IPS-NIHi7 (cell line): ENCODE measurements around the gene ZNF527.
"Not testable (repeated sequence)": the region's sequence is repeated elsewhere in the genome, so short reads cannot be mapped to it uniquely, and the experiment has no call there.

Experiments used
- DNase-seq: peaks from one replicate; pipeline ENCODE4 v3.0.0; 2012; ENCODE audit warnings: mixed read lengths; ENCODE audit errors: extremely low spot score

Gene ZNF527

GRCh38 chr19:37370880-37371661, at the start of gene ZNF527:
Gene ZNF527 (plus strand): TSS chr19:37371099. CDS start chr19:37374199, 3,100 bp downstream.
- DNase-seq, result peak; percentile 99

GRCh38 chr19:37329686-37330085, 41.2 kb upstream of the ZNF527 start:
- peak; percentile 36 for DNase-seq

DNA sequence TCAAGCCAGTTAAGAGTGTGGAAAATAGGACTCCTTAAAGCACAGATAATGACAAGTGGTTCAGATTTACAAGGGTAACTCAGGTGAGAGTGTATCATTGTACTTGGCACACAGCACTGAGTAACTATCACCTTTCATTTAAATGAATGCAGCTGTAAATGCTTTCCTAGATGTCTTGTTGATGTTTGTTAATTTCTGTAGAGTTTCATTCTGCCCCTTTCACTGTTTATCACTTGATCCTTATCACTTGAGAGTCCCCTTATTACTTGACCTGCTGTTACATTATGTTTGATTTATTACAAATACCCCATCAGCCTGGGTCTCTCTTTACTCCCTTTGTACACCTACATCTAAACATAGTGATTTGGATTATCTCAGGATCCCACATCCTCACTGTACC, 38.1 kb upstream of the ZNF527 start:
- no peak for DNase-seq

DNA sequence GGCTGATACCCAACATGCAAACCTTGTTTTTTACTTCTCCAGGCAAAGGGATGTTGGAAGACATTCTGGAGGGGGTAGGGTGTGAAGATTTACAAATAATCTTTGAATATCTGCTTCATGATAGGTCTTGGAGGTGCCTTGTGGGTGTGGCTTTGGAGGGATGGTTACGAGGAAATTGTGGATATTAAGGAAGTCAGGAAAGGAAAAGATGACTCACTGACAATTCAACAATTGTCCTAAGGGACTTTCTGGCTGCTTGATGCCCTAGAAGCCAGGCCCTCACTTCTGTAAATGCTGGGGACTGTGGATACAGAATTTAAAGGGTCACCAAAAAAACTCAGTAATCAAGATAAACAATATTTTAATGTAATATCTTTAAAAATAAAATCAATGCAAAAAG, 37.4 kb upstream of the ZNF527 start:
- no peak for DNase-seq

GRCh38 chr19:37334179-37335071, 36.5 kb upstream of the ZNF527 start:
- DNase-seq, result peak; percentile 95

- DNase-seq, result no peak
Measured at GRCh38 chr19:37342753-37343152, 28.1 kb upstream of the ZNF527 start.

DNA sequence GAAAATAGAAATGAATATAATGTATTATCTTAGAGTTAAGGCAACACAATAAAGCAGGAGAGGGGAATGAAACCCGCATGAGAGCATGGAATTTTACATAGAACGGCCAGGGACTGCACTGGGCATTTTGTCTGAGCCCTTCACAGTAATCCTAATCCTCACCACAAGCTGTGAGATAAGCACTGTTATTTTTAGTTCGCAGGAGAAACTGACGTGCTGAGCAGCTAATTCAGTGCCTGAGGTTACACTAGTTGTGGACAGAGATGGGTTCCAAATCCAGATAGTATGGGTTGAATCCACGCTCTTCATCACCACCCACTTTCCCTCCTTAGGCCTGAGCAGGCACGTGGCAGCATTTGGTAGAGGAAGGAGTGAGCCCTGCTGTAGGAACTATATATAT, 24.8 kb upstream of the ZNF527 start:
- no peak for DNase-seq

DNA sequence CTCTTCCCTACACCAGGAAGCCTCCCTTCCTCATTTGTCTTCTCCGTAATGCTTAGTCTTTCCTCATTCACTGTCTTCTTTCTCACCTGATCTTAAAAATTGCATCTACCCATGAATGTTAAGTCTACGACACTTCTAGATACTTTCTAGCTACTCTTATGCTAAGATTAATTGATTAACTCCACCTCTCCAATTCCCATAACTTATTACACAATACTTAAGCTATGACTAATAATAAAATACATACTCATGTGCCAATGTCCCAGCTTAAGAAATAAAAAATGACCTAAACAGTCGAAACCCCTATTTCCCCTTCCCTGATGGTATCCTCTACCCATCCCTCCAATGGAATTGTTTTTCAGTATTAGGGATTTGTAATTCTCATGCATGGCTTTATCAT, 22.8 kb upstream of the ZNF527 start:
- no peak for DNase-seq

GRCh38 chr19:37353968-37354367, 16.9 kb upstream of the ZNF527 start:
- DNase-seq, result no peak

DNA sequence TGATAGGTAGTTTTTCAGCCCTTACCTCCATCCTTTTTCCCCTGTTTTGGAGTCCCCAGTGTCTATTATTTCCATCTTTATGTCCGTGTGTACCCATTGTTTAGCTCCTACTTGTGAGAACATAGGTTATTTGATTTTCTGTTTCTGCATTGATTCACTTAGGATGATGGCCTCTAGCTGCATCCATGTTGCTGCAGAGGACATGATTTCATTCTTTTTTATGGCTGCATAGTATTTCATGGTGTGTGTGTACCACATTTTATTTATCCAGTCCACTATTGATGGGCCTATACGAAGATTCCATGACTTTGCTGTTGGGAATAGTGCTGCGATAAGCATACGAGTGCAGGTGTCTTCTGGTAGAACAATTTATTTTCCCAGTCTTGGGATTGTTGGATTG, 15.0 kb upstream of the ZNF527 start:
- no peak for DNase-seq

GRCh38 chr19:37361994-37362393, 8.9 kb upstream of the ZNF527 start:
- DNase-seq, result no peak

- peak; percentile 64 for DNase-seq
Measured at GRCh38 chr19:37362733-37363132, 8.2 kb upstream of the ZNF527 start.

- DNase-seq, result not testable (repeated sequence)
Measured at GRCh38 chr19:37370386-37370879, 466 bp upstream of the ZNF527 start.

DNA sequence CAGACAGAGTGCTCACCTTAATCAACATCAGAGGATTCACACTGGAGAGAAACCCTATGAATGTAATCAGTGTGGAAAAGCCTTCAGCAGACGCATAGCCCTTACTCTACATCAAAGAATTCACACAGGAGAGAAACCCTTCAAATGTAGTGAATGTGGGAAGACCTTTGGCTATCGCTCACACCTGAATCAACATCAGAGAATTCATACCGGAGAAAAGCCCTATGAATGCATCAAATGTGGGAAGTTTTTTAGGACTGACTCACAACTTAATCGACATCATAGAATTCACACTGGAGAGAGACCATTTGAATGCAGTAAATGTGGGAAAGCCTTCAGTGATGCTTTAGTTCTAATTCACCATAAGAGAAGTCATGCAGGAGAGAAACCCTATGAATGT, 18.3 kb downstream of the ZNF527 start:
- no peak for DNase-seq

DNA sequence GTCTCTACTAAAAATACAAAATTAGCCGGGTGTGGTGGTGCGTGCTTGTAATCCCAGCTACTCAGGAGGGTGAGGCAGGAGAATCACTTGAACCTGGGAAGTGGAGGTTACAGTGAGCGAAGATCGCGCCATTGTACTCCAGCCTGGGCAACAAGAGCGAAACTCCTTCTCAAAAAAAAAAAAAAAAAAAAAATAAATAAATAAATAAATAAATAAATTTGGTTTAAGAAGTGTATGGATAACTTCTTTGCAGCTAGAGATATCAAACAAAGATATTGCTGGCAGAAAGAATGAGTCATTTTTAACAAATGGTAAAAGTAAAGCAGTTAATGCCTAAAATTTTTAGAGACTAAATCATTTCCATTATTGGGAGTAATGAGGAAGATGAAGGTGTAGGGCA, 20.5 kb downstream of the ZNF527 start:
- not testable (repeated sequence) for DNase-seq

DNA sequence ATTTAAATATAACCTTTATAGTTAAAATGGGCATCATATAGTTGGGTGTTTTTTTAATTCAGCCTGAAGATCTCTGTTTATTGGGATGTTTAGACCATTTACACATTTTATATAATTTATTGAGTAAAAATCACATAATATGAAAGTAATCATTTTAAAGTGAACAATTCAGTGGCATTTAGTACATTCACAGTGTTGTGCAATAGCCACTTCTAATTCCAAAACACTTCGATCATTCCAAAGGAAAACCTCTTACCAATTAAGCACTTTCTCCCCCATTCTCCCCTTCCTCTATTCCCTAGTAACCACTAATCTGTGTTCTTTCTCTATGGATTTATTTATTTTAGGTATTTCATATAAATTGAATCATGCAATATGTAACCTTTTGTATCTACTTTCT, 30.2 kb downstream of the ZNF527 start:
- DNase-seq, result no peak

GRCh38 chr19:37403403-37403802, 32.5 kb downstream of the ZNF527 start:
- DNase-seq, result no peak

- DNase-seq, result not testable (repeated sequence)
Measured at GRCh38 chr19:37406140-37406846, 35.4 kb downstream of the ZNF527 start.

DNA sequence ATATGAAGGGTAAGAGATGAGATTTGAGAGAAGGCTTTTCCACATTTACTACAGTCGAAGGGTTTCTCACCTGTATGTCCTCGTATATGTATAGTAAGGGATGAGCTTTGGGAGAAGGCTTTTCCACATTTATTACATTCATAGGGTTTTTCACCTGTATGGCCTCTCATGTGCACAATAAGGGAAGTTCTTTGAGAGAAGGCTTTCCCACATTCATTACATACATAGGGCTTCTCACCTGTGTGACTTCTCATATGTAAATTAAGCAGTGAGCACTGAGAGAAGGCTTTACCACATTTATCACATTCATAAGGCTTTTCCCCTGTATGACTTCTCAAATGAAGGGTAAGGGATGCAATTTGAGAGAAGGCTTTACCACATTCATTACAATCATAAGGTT, 41.8 kb downstream of the ZNF527 start:
- DNase-seq, result no peak

DNA sequence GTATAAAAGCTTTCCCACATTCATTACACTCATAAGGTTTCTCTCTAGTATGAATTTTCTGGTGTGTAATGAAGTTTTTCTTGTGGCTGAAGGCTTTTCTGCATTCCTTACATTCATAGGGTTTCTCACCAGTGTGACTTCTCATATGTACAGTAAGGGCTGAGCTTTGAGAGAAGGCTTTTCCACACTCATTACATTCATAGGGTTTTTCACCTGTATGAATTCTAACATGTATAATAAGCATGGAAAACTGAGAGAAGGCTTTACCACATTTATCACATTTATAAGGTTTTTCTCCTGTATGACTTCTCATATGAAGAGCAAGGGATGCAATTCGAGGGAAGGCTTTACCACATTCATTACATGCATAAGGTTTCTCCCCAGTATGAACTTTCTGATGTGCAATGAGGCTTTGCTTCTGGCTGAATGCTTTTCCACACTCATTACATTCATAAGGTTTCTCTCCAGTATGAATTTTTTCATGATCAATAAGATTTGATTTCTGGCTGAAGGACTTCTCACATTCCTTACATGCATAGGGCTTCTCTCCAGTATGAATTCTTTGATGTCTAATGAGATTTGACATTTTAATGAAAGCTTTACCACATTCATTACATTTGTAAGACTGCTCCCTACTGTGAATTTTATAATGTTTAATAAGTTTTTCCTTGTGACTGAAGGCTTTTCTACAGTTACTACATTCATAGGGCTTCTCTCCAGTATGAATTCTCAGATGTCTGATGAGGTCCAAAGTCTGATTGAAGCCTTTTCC, 42.6 kb downstream of the ZNF527 start:
- no peak for DNase-seq
